Measurements from ENCODE around the gene KRT40.

DNA sequence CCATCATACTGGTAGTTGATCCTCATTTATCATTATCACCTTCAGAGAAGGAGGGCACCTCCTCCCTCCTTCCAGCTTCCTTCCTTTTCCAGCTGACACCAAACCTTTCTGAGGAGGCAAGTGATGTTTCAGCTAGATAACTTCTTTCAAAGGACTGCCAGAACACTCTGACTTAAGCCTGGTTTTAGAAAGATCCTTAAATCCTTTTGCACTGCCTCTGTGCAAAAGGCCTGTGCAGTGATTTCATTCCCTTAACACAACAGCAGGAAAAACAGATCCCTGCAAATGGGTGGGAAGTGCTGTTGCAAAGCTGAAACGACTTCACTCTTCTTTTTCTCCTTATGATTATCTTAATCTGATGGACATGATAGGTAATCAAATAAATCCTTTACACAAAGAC, 39.6 kb downstream of the KRT40 start:
- TF ChIP-seq, protein P1, sequence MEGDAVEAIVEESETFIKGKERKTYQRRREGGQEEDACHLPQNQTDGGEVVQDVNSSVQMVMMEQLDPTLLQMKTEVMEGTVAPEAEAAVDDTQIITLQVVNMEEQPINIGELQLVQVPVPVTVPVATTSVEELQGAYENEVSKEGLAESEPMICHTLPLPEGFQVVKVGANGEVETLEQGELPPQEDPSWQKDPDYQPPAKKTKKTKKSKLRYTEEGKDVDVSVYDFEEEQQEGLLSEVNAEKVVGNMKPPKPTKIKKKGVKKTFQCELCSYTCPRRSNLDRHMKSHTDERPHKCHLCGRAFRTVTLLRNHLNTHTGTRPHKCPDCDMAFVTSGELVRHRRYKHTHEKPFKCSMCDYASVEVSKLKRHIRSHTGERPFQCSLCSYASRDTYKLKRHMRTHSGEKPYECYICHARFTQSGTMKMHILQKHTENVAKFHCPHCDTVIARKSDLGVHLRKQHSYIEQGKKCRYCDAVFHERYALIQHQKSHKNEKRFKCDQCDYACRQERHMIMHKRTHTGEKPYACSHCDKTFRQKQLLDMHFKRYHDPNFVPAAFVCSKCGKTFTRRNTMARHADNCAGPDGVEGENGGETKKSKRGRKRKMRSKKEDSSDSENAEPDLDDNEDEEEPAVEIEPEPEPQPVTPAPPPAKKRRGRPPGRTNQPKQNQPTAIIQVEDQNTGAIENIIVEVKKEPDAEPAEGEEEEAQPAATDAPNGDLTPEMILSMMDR (IDR thresholded peaks at IDR 0.05) = no peak
- TF ChIP-seq EP300 (IDR thresholded peaks at IDR 0.05) = no peak
